Choroid plexus epithelial cell (primary cell): ENCODE measurements around the gene COX19.
A peak's percentile ranks its signal among the peaks of the same experiment; 100 is the strongest.

Experiments
- DNase-seq: peaks from one replicate; pipeline ENCODE4 v3.0.0-alpha.2; 2010; ENCODE audit warnings: low read depth
- H3K4me3 ChIP-seq: 2 replicates; pipeline ENCODE4 v1.5.1; 2011; ENCODE audit warnings: low read depth, mild to moderate bottlenecking, control low read depth, low read length, moderate library complexity
- TF ChIP-seq, protein P1 (sequence below): conservative IDR thresholded peaks from 2 replicates; pipeline ENCODE4 v1.5.1; 2011; ENCODE audit warnings: low read depth, mild to moderate bottlenecking, control low read depth, inconsistent platforms, low read length, moderate library complexity

COX19 gene, protein sequence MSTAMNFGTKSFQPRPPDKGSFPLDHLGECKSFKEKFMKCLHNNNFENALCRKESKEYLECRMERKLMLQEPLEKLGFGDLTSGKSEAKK

DNA sequence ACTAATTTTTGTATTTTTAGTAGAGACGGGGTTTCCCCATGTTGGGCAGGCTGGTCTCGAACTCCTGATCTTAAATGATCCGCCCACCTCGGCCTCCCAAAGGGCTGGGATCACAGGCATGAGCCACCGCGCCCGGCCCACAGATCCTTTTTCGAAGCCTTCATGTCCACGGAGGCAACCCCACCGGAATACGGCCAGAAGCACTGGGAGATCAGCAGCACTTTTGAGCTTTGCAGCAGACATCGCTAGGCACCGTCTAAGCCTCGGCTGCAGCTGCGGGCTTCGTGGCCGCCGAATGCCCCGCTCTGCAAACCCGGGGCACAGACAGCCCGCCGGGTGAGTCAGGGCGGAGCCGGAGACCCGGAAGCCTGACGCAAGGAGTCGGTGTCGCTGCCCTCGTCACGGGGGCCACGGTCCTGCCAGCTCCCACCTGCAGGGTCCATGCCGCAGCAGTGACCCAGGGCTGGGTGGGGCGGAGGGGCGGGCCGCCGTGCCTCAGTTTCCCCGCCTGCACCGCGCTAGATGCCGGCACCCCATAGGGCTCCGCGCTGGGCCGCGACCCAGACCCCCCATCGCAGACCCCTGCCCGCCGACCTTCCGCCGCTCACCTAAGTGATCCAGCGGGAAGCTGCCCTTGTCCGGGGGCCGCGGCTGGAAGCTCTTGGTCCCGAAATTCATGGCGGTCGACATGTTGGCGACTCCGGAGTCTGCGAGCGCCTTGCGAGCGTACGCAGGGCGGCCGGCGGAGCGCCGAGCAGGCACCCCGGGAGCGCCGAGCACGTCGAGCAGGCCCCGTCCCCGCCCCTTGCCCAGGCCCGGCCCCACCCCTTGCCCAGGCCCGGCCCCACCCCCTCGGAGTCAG lies at the start of gene COX19:
COX19 (minus strand) TSS at position 730 of the 862 bp plus-strand sequence; CDS start at position 690, 40 bp downstream.
- H3K4me3 ChIP-seq = peak within 1 kb of the TSS; percentile 100
- TF ChIP-seq, protein P1, sequence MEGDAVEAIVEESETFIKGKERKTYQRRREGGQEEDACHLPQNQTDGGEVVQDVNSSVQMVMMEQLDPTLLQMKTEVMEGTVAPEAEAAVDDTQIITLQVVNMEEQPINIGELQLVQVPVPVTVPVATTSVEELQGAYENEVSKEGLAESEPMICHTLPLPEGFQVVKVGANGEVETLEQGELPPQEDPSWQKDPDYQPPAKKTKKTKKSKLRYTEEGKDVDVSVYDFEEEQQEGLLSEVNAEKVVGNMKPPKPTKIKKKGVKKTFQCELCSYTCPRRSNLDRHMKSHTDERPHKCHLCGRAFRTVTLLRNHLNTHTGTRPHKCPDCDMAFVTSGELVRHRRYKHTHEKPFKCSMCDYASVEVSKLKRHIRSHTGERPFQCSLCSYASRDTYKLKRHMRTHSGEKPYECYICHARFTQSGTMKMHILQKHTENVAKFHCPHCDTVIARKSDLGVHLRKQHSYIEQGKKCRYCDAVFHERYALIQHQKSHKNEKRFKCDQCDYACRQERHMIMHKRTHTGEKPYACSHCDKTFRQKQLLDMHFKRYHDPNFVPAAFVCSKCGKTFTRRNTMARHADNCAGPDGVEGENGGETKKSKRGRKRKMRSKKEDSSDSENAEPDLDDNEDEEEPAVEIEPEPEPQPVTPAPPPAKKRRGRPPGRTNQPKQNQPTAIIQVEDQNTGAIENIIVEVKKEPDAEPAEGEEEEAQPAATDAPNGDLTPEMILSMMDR = no peak
- DNase-seq = peak; percentile 94

DNA sequence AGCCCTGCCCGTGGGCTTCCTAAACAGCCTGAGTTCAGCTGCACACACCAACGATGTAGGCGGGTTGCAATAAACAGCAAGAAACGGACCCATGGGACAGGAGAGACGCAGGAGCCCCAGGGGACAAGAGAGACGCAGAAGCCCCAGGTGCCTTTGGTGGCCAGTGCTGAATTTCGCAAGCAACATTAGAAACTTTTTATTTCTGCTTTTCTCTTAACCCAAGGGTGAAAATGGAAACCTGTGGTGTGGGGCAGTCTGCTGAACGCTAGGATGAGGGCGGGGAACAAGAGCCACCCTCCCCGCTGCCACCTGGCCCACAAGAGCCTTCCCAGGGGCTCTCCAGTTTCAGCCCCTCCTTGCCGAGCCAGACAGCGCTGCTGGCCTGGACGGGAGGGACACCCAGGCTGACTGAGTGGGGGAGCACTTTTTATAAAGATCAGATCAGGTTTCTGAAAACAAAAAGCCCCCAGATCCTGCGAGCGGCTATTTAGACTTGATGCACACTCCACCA lies 49.0 kb upstream of the COX19 start:
- no peak for DNase-seq
- no peak overlapping the region for H3K4me3 ChIP-seq
- TF ChIP-seq, protein P1 = no peak

DNA sequence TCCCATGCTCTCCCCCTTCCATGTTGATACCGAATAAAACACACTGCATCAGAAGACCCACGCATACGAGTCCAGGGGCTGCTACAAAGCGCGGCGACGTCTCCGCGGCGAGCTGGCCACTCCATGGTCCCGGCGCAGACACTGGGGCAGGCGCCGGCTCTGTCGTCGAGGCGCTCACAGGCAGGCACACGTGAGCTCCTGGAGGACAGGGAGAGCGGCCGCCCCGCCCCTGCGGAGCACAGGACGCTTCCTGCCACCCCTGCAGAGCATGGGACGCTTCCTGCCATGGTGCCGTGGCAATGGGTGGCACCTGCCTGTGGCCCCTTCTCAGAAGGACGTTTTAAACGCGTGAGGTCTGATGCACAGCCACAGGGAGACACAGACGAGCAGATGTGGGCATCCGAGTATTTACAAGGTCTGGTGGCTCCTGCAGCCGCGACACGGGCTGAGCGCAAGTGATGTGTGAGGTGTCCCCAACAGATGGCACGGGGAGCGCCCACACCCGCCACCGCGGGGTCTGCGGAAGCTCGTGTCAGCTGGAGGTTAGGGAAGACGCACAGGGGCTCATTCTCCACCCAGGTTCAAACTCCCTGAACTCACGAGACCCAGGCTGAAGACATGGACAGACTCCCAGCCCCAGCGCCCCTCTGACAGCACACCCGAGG lies 47.6 kb upstream of the COX19 start:
- DNase-seq = no peak
- no peak overlapping the region for H3K4me3 ChIP-seq
- TF ChIP-seq, protein P1 = no peak

DNA sequence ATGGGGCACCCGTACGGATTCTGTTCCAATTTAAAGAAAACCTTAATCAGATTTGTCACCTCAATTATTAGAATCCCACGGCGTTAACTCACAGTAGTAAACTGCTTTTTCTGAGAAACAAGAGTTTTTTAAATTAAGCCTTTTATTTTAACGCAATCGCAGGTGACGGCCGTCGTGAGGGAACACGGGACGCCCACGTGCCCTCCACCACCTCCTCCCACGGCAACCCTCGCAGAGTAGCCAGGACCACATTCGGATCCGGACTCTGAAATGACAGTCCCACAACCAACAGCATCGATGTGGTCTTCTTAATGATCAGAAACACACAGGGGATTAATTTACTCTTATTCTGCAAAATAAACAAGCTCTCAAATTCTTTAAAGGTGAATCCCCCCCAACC lies 47.0 kb upstream of the COX19 start:
- DNase-seq = no peak
- TF ChIP-seq, protein P1 = no peak
- no peak overlapping the region for H3K4me3 ChIP-seq

DNA sequence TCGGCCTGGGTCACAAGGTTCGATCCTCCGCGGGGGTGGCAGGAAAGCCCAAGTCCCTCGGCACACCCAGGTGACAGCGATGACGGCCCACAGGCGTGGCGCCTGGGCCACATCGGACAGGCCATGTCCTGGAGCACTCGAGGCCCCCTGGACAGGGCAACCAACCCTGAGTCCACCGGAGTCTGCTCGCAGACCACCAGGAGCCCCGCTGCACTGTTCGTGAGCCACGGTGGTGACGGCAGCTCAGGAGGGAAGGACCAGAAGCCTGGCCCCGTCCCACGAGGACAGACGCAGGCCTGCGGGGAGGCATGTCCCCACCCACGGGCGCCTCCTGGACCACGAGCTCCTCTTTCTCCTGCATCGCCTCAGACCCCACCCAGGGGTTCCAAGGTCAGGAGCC lies 46.6 kb upstream of the COX19 start:
- TF ChIP-seq, protein P1 = no peak
- no peak overlapping the region for H3K4me3 ChIP-seq
- DNase-seq = no peak

DNA sequence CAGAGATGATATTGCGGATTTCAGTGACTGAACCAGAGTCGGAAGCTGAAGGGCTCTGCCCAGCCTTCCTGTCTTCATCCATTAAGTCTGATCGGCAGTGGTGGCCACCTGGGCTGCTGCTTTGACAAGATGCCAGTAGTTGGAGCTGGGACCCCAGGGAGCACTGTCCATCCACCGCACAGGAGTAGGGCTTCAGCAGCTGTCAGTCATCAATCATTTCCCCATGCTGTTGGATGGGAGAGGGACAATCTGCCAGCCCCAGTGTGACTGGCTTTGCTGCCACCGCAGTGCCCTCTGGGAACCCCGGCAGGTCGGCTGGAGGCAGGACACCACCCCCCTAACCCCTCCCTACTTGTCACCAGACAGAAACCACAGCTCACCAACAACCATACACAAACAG lies 46.0 kb upstream of the COX19 start:
- TF ChIP-seq, protein P1 = no peak
- DNase-seq = no peak
- no peak overlapping the region for H3K4me3 ChIP-seq
